A673 (cell line): ENCODE measurements around the gene DENND2D. TPM values are rescaled to one million over a fixed set of nuclear protein-coding genes. Genes with fewer than 3 reads are reported as not detected.
A peak's percentile ranks its signal among the peaks of the same experiment; 100 is the strongest.

Experiments
- BruUV-seq: library from RNA; stranded (reverse); fragments of 400-500 nt; replicated peaks from 2 replicates; lab custom pipeline; 2021; lab: Mats Ljungman, UMichigan
- CTCF ChIA-PET: fragments of 300-600 bp; sonication (Branson Sonifier 250); formaldehyde crosslinking; loops from one replicate; lab custom pipeline; 2022; ENCODE audit warnings: antibody characterized with exemption; lab: Charles Lee
- POLR2A ChIA-PET: fragments of 300-600 bp; sonication (Branson Sonifier 250); formaldehyde crosslinking; loops from one replicate; lab custom pipeline; 2022; ENCODE audit warnings: antibody characterized with exemption; ENCODE audit not compliant: low non-redundant PET; lab: Charles Lee
- DNase-seq: peaks from one replicate; pipeline ENCODE4 v3.0.0-alpha.2; 2015; ENCODE audit warnings: low spot score
- H3K27ac ChIP-seq: fragments of 200-600 bp; sonication (generic); 2 replicates; pipeline ENCODE4 v1.5.1; 2016; ENCODE audit warnings: mixed run types, low read depth, mild to moderate bottlenecking, mixed read lengths, antibody characterized with exemption, low read length; ENCODE audit not compliant: poor library complexity, severe bottlenecking
- H3K27me3 ChIP-seq: fragments of 200-600 bp; sonication (generic); replicated peaks from 2 replicates; pipeline ENCODE4 v1.6.1; 2017; ENCODE audit warnings: mixed run types, low read depth, mild to moderate bottlenecking, mixed read lengths, antibody characterized with exemption, low read length; ENCODE audit not compliant: insufficient read depth, poor library complexity
- H3K36me3 ChIP-seq: fragments of 200-600 bp; sonication (generic); 2 replicates; pipeline ENCODE4 v1.6.1; 2016; ENCODE audit warnings: mixed run types, mild to moderate bottlenecking, mixed read lengths, antibody characterized with exemption, low read length; ENCODE audit not compliant: insufficient read depth, poor library complexity, severe bottlenecking
- H3K4me1 ChIP-seq: fragments of 200-600 bp; sonication (generic); 2 replicates; pipeline ENCODE4 v1.6.1; 2017; ENCODE audit warnings: mixed run types, mild to moderate bottlenecking, mixed read lengths, antibody characterized with exemption, low read length; ENCODE audit not compliant: insufficient read depth, poor library complexity, severe bottlenecking
- H3K4me3 ChIP-seq: fragments of 200-600 bp; sonication (generic); 2 replicates; pipeline ENCODE4 v1.5.1; 2016; ENCODE audit warnings: low read depth, mixed run types, mild to moderate bottlenecking, mixed read lengths, low read length; ENCODE audit not compliant: poor library complexity, severe bottlenecking
- H3K9me3 ChIP-seq: fragments of 200-600 bp; sonication (generic); 2 replicates; pipeline ENCODE4 v1.6.1; 2016; ENCODE audit warnings: mixed run types, low read depth, mild to moderate bottlenecking, mixed read lengths, antibody characterized with exemption, low read length; ENCODE audit not compliant: poor library complexity, severe bottlenecking
- EZH2 ChIP-seq: fragments of 200-600 bp; sonication (generic); IDR thresholded peaks from 2 replicates; pipeline ENCODE4 v1.6.1; 2017; ENCODE audit warnings: borderline replicate concordance, low read depth, mild to moderate bottlenecking, mixed read lengths, antibody characterized with exemption, low read length; ENCODE audit not compliant: poor library complexity, severe bottlenecking
- intact Hi-C: fragments of 100-400 bp; cut with micrococcal nuclease; formaldehyde crosslinking; loops from one replicate; pipeline ENCODE4 v1.10.0; 2022; ENCODE audit not compliant: unreplicated experiment
- total RNA-seq: library from RNA; stranded (reverse); gene quantifications from 2 replicates; pipeline ENCODE4 v1.2.3, GENCODE V29; 2021
- TF ChIP-seq, protein P1 (sequence below): fragments of 300-800, 200-600 bp; sonication (generic); conservative IDR thresholded peaks from 2 replicates; pipeline ENCODE4 v1.5.1; 2017; ENCODE audit warnings: low read depth, mild to moderate bottlenecking, antibody characterized with exemption, low read length, moderate library complexity, mixed read lengths

The DENND2D gene
- total RNA-seq, 1 experiment from 2014 or later, result not detected

DNA sequence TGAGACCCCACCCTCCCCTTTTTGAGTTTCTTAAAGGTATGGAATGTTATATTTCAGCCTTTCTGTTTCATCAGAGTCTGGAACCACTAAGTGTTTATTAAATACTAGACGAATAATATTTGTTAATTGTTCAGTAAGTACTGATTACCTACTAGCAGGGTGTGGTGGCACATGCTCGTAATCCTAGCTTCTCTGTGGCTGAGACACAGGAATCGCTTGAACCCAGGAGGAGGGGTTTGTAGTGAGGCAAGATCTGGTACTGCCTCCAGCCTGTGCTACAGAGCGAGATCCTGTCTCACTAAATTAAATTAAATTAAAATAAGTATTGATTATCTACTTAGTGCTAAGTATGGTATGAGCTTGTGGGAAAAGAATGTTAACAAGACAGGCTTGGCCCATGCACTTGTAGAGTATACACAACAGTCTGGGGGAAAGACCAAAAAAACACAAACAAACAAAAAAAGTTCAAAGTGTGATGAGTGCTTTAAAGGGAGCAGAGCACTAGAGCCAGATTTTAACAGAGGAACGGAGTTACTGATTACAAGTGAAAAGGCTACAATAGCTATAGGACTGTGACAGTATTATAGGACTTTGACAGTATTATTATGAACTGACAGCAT lies 58.0 kb downstream of the DENND2D start:
- no peak for TF ChIP-seq EZH2
- TF ChIP-seq, protein P1, sequence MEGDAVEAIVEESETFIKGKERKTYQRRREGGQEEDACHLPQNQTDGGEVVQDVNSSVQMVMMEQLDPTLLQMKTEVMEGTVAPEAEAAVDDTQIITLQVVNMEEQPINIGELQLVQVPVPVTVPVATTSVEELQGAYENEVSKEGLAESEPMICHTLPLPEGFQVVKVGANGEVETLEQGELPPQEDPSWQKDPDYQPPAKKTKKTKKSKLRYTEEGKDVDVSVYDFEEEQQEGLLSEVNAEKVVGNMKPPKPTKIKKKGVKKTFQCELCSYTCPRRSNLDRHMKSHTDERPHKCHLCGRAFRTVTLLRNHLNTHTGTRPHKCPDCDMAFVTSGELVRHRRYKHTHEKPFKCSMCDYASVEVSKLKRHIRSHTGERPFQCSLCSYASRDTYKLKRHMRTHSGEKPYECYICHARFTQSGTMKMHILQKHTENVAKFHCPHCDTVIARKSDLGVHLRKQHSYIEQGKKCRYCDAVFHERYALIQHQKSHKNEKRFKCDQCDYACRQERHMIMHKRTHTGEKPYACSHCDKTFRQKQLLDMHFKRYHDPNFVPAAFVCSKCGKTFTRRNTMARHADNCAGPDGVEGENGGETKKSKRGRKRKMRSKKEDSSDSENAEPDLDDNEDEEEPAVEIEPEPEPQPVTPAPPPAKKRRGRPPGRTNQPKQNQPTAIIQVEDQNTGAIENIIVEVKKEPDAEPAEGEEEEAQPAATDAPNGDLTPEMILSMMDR, result no peak
- H3K27me3 ChIP-seq, result no peaks in the 10 kb centered on the region

DNA sequence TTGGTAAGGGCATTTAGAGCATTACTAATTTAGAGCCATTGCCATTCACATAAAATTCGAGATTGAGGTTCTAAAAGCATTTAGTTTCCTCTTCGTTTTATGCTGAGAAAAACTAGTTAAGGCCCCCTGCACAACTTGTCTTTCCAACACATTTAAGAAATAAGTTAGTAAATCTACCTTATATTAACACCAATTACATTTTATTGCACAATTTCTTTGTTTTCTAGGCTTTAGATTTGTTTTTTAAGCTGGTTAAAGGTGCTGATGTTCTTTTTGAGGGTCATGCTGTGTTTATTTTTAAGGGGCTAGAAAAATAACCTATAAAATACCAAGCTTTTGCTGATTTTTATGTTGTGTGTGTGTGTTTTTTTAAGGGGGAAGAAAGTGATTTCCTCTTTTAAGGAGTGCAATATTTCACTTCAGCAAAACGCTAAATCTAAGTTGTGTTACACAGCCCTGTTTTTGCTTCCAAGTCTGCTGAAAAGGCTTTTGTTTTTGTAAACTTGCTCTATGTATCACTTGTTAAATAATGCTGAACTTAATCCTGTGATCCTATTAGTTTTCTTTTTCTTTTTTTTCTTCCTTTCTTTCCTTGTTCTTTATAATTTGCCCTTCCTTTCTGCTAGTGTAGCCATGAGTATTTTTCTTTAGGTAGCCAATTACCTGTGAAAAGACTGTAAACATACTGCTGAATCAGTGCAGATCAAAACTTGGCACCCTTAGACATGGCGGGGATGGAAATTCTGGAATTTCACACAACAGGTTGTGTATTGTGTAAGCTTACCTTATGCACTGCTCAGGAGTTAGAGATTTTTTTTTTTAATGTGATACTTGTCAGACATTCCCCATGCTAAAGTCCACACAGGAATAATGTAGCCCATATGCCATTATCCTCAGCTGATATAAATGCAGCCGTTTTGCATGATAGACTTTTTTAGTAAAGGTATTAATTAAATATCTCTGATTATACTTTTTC lies 58.9 kb downstream of the DENND2D start:
- Histone ChIP-seq H3K27ac (no peak overlapping the region), H3K9me3 (no peaks in the 10 kb centered on the region), H3K4me3 (peak overlapping the region; percentile 83), H3K36me3 (peaks cover 7% of the 10 kb centered on the region), H3K4me1 (peaks cover 24% of the 10 kb centered on the region), H3K27me3 (no peaks in the 10 kb centered on the region)
- ChIA-PET CTCF (no interaction called here), POLR2A (no interaction called here)
- no peak for DNase-seq
- TF ChIP-seq, protein P1, result no peak
- TF ChIP-seq EZH2, result no peak
- intact Hi-C loops, result no loop called here
- no TSS peak for BruUV-seq

More for the DNA sequence above, 58.0 kb downstream of the DENND2D start:
- Histone ChIP-seq H3K4me1 (peaks cover 24% of the 10 kb centered on the region), H3K36me3 (peaks cover 2% of the 10 kb centered on the region), H3K27ac (no peak overlapping the region), H3K4me3 (no peak overlapping the region), H3K9me3 (no peaks in the 10 kb centered on the region)
- DNase-seq, result no peak
- CTCF ChIA-PET, result no interaction called here
- intact Hi-C loops, result no loop called here
- POLR2A ChIA-PET, result no interaction called here
- no TSS peak for BruUV-seq

DNA sequence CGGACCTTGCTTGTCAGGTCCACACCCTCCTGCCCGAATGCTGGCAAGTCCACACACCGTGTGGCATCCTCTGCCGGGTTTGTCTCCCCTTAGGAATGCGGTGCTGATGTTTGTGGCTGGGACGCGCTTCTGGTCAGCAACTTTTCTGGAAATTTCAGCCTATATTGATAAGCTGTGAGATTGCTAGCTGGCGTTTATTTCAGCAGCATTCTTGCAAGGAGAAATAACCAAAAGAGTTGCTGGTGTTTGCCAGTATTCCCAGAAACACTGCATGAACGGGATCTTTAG lies 59.8 kb downstream of the DENND2D start:
- Histone ChIP-seq H3K27ac (peak overlapping the region; percentile 89), H3K4me3 (peak overlapping the region; percentile 83), H3K4me1 (peaks cover 24% of the 10 kb centered on the region), H3K27me3 (no peaks in the 10 kb centered on the region), H3K36me3 (peaks cover 15% of the 10 kb centered on the region), H3K9me3 (no peaks in the 10 kb centered on the region)
- CTCF ChIA-PET, result no interaction called here
- TF ChIP-seq EZH2, result no peak
- TF ChIP-seq, protein P1, result no peak
- no TSS peak for BruUV-seq
- POLR2A ChIA-PET, result no interaction called here
- intact Hi-C loops, result no loop called here
- peak; percentile 36 for DNase-seq
